Measurements from ENCODE around the gene POC1A.

The POC1A gene

GRCh38 chr3:52149726-52150125 is 4.5 kb downstream of the POC1A start:
- TF ChIP-seq GATA3 (IDR thresholded peaks at IDR 0.05; ENCODE audit: low read depth, low read length) (no peak), GATA2 (IDR thresholded peaks at IDR 0.05; ENCODE audit: low read depth, low read length) (no peak)

DNA sequence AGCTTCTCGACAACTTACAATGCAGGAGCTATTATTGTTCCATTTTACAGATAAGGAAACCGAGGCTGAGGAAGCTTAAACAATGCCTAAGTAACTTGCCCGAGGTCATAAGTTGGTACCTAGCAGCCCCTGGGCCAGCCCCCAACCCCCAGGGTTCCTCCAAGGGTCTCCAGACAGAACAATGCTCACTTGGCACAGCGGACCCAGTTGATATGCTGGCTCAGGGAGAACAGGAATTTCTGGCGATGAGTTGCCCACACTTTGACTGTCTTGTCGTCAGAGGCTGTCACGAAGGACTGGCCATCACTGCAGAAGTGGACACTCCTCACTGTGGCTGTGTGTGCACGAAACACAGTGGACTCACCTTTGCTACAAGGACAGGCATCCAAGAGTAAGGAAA is 5.2 kb downstream of the POC1A start:
- TF ChIP-seq GATA3 (IDR thresholded peaks at IDR 0.05; ENCODE audit: low read depth, low read length): no peak
- no peak for TF ChIP-seq GATA2 (IDR thresholded peaks at IDR 0.05; ENCODE audit: low read depth, low read length)

DNA sequence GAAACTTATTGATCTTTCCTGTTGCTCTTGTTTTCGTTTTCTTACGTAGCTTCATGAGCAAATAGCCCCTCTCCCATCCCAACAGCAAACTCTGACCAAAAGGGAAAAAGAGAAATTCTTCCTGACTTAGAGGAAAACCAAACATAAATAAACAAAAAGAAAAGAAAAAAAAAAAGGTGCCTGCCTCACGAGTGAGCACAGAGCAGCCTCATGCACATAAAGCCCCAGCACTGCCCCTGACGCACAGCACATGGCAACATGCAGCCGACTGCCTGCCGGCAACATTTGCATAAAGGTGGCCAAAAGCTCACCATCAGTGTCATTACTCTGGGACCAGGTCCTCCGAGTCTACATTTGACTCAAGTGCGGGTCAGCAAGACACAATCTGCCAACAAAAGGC is 6.4 kb downstream of the POC1A start:
- TF ChIP-seq GATA2 (IDR thresholded peaks at IDR 0.05; ENCODE audit: low read depth, low read length) (no peak), GATA3 (IDR thresholded peaks at IDR 0.05; ENCODE audit: low read depth, low read length) (no peak)

- no peak for TF ChIP-seq GATA3 (IDR thresholded peaks at IDR 0.05; ENCODE audit: low read depth, low read length)
- TF ChIP-seq GATA2 (IDR thresholded peaks at IDR 0.05; ENCODE audit: low read depth, low read length): no peak
Measured at GRCh38 chr3:52146811-52147210, 7.4 kb downstream of the POC1A start.

GRCh38 chr3:52146189-52146588 is 8.0 kb downstream of the POC1A start:
- TF ChIP-seq GATA2 (IDR thresholded peaks at IDR 0.05; ENCODE audit: low read depth, low read length) (no peak), GATA3 (IDR thresholded peaks at IDR 0.05; ENCODE audit: low read depth, low read length) (no peak)

- TF ChIP-seq GATA3 (IDR thresholded peaks at IDR 0.05; ENCODE audit: low read depth, low read length) (no peak), GATA2 (IDR thresholded peaks at IDR 0.05; ENCODE audit: low read depth, low read length) (no peak)
Measured at GRCh38 chr3:52145736-52146110, 8.5 kb downstream of the POC1A start.

GRCh38 chr3:52144796-52145735 is 9.2 kb downstream of the POC1A start:
- TF ChIP-seq GATA2 (IDR thresholded peaks at IDR 0.05; ENCODE audit: low read depth, low read length): no peak
- no peak for TF ChIP-seq GATA3 (IDR thresholded peaks at IDR 0.05; ENCODE audit: low read depth, low read length)

DNA sequence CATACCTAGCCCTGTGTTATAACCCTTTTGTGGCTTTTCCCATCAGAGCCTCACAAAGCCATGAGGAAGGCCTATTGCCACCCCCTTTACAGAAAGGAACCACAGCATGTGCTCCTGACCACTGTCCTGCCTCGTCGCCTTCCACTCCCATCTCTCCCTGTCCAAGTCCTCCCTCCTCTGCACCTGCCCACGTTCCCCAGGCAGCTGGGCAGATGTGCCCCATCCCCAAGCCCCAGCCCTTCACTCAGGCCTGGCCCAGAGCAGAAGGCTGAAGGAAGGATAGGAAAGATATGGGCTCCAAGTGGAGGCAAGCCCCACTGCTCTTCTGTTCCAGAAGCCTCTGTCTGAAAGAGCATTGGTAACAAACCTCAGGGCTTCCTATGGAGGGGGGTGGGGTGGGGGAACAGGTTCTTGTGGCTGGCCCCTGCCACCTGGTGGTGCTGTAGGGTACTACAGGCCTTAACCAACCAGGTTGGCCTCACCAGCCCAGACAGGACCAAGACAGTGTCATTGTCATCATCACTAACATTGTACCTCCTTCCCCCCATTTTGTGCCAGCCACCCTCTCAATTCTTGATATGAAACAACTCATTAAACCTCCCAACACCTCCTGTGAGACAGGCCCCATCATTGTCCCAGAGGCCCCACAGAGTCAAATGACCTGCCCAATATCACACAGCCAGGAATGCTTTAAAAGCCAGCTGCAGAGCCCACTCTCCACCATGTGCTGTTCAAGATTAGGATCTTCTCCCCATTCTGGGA is 10.0 kb downstream of the POC1A start:
- no peak for TF ChIP-seq GATA2 (IDR thresholded peaks at IDR 0.05; ENCODE audit: low read depth, low read length)
- no peak for TF ChIP-seq GATA3 (IDR thresholded peaks at IDR 0.05; ENCODE audit: low read depth, low read length)

DNA sequence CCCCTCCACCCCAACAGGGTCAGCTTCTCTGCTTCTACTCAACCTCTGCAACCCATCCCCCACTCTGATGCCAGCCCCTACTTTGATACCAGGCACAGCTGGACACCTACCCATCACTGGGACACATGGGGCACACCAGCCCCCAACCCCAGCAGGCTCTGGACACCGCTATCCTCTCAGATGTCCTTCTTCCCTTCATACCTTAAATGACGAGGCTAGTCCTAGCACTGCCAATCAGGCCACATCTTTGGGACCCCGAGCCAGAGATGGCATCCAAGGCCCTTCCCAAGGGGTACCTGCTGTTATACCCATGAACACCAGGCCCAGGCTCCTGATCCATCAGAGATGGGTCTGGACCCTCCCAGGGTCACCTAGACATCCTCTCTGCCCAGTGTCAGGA is 10.6 kb downstream of the POC1A start:
- no peak for TF ChIP-seq GATA3 (IDR thresholded peaks at IDR 0.05; ENCODE audit: low read depth, low read length)
- no peak for TF ChIP-seq GATA2 (IDR thresholded peaks at IDR 0.05; ENCODE audit: low read depth, low read length)

DNA sequence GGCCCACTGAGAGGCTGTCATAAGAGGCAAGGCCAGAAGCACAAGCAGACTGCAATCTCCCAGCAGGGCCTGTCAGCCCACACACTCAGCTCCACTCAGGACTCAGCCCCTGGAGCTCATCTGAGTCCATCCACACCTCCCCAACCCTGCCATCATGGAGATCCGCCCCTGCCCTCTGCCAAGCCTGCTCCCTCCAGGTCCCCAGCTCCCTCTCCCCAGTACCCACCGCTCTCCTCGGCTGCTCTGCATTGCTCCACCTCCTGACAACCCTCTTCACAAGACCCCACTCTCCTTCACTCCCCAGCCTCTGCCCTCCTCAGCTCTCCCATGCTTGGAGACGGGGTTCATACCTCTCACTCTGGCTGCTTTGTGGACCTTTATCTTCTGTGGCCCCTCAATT is 11.1 kb downstream of the POC1A start:
- TF ChIP-seq GATA2 (IDR thresholded peaks at IDR 0.05; ENCODE audit: low read depth, low read length) (no peak), GATA3 (IDR thresholded peaks at IDR 0.05; ENCODE audit: low read depth, low read length) (no peak)

- TF ChIP-seq GATA3 (IDR thresholded peaks at IDR 0.05; ENCODE audit: low read depth, low read length) (no peak), GATA2 (IDR thresholded peaks at IDR 0.05; ENCODE audit: low read depth, low read length) (no peak)
Measured at GRCh38 chr3:52141751-52142150, 12.5 kb downstream of the POC1A start.

GRCh38 chr3:52140769-52141168 is 13.5 kb downstream of the POC1A start:
- TF ChIP-seq GATA3 (IDR thresholded peaks at IDR 0.05; ENCODE audit: low read depth, low read length) (no peak), GATA2 (IDR thresholded peaks at IDR 0.05; ENCODE audit: low read depth, low read length) (no peak)

DNA sequence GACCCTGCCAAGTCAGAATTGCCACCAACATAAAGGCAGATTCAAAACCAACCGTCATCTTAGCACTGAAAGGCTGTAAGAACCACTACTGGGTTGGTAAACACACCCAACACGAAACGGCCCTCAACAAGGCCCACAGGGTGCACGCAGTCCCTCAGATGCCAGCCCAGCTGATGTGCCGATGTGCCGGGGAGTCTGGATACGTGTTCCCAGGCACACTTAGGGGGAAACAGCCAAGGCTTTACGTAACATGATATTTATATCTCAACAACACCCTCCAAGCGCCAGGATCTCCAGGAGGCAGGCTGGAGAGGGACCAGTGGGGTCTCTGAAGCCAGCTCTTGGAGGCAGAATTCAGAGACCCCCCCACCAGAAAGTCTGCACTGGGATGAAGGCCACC is 14.2 kb downstream of the POC1A start:
- TF ChIP-seq GATA2 (IDR thresholded peaks at IDR 0.05; ENCODE audit: low read depth, low read length): no peak
- TF ChIP-seq GATA3 (IDR thresholded peaks at IDR 0.05; ENCODE audit: low read depth, low read length): no peak

DNA sequence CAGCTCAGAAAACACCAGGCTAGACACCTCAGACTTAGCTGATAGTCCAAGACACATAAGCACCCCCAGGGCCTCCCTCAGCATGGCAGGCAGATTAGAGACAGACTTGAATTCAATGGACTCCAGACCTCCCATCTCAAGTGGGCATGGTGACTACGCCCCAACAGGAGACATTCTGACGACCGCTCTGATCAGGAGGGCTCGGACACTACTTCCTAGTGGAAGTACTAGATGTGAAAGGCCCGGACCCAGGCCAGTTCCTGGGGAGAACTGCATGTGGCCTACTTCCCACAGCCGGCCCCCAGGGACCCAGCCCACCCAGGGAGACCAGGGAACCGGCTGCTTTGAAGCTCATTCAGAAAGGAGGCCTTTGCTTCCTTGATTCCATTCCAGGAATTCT is 16.9 kb downstream of the POC1A start:
- TF ChIP-seq GATA3 (IDR thresholded peaks at IDR 0.05; ENCODE audit: low read depth, low read length) (no peak), GATA2 (IDR thresholded peaks at IDR 0.05; ENCODE audit: low read depth, low read length) (no peak)

GRCh38 chr3:52136513-52136912 is 17.7 kb downstream of the POC1A start:
- TF ChIP-seq GATA3 (IDR thresholded peaks at IDR 0.05; ENCODE audit: low read depth, low read length) (no peak), GATA2 (IDR thresholded peaks at IDR 0.05; ENCODE audit: low read depth, low read length) (no peak)

All from SH-SY5Y (cell line).